ENCODE results near the gene GLCE.

The GLCE gene

DNA sequence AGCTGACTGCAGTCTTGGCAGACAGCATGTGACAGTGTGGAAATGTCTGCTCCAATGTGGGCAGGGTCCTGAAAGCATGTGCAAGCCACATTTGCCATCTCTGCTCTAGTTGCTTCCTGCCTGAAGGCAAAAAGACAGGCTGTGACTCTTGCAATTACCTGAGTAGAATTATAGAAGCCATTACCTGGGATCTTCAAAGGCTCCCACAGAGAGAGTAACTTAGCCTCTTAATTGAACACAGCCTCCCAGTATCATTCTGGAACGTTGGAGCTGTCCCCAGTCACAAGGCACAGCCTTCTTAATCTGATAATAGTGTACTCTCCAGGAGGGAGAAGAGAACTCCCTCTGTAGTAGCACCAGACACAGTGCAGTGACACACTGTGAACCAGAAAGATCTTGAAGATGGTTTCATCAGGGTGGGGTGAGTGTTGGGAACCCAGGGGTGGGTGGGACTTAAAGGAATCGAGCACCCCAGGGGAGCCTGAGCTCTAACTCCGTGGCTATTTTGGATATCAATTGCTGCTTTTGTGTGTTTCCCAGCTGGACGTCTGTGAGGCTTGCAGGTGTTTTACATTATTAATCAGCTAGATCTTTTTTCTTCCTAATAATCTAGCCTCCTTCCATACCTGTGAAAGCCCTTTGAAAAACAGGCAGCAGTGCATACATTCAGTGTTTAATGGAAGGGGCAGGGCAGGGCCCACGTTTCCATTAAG, 40.6 kb upstream of the GLCE start:
- no peak for DNase-seq (ENCODE audit: extremely low read depth, low read depth)
- TF ChIP-seq, protein P1, sequence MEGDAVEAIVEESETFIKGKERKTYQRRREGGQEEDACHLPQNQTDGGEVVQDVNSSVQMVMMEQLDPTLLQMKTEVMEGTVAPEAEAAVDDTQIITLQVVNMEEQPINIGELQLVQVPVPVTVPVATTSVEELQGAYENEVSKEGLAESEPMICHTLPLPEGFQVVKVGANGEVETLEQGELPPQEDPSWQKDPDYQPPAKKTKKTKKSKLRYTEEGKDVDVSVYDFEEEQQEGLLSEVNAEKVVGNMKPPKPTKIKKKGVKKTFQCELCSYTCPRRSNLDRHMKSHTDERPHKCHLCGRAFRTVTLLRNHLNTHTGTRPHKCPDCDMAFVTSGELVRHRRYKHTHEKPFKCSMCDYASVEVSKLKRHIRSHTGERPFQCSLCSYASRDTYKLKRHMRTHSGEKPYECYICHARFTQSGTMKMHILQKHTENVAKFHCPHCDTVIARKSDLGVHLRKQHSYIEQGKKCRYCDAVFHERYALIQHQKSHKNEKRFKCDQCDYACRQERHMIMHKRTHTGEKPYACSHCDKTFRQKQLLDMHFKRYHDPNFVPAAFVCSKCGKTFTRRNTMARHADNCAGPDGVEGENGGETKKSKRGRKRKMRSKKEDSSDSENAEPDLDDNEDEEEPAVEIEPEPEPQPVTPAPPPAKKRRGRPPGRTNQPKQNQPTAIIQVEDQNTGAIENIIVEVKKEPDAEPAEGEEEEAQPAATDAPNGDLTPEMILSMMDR (IDR thresholded peaks at IDR 0.05; ENCODE audit: low read depth, low read length) = no peak

DNA sequence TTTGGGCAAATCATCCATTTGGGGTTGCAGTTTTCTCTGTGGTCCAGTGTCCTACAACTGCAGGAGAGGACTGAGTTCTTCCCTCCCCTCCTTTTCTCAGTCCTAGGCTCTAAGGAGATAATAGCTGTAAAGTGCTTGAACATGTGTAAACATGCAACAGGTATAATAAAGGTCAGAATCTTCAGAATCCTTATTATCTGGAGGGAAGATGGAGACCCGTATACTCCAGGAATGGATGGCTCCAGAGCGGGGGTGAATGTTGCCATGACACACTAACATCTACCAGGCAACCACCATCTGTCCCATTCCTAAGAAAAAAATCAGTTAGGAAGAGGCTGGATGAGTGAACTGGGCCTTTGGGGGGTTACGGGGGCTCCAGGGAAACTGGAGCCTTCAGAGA, 39.7 kb upstream of the GLCE start:
- TF ChIP-seq, protein P1 (IDR thresholded peaks at IDR 0.05; ENCODE audit: low read depth, low read length) = no peak

DNA sequence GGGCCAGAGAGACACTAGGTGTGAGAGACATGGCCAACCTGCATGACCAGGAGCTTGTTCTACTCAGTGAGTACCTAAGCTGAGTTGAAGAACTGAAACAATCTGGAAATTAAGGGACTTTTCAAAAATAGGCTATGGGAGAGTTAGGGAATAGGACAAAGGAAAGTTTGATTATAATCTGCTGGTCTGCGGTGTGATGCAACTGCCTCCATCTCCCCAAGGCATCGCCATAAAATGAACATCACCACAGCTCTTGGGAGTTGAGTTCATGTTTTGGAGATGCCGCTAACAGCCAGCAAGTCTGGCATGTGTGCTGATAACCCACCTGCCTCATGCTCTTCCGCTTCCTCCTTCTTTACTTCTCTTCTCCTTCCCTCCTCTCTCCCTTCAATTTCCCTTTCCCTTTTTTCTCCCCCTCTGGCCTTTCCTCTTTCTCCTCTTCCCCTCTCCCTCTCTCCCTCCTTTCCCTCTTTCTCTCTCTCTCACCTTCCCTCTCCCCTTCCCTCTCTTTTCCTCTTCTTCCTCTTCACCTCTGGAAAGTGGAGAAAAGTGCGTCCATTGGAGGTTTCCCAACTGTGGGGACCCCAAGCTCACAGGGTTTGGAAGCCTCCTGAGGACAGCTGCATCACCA, 39.1 kb upstream of the GLCE start:
- TF ChIP-seq, protein P1 (IDR thresholded peaks at IDR 0.05; ENCODE audit: low read depth, low read length) = no peak
- DNase-seq (ENCODE audit: extremely low read depth, low read depth) = no peak

More for the DNA sequence above, 39.7 kb upstream of the GLCE start:
- DNase-seq (ENCODE audit: extremely low read depth, low read depth) = no peak

DNA sequence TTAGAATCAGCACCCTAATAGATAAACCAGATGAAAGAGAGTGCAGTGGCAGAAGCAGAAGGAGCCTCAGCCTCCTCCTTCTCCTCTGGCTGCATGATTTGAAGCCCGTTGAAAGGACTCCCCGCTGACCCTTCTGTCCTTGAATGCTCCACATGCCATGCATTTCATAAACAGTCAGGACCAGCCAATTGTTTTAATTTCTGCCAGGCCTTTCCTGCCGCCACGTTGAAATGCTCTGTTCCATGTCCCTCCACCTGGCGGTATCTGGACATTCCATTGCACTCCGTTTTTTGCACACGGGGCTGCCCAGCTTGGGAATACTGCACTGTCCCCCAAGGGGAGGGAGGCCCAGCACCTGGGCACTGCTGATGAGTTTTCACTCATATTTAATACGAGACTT, 35.2 kb upstream of the GLCE start:
- TF ChIP-seq, protein P1 (IDR thresholded peaks at IDR 0.05; ENCODE audit: low read depth, low read length) = no peak
- no peak for DNase-seq (ENCODE audit: extremely low read depth, low read depth)

DNA sequence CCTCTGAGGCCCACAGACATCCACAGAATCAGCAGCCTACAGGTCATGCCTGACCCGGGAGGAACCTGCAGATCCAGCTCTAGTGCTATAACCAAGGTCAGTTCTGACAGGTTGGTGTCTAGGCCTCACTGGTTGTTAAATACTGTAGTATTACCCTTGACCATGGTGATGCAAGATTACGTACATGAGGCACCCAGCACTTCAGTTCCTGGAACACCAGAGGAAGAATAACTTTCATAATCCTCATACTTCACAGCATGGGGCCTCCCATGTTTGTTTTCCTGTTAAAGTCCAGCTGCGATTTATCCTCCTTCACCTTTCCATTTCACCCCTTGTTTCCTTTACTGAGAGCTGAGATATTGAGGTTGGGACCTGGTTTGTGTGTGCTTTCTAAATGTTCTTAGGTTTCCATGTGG, 34.4 kb upstream of the GLCE start:
- TF ChIP-seq, protein P1 (IDR thresholded peaks at IDR 0.05; ENCODE audit: low read depth, low read length) = no peak
- DNase-seq (ENCODE audit: extremely low read depth, low read depth) = no peak

DNA sequence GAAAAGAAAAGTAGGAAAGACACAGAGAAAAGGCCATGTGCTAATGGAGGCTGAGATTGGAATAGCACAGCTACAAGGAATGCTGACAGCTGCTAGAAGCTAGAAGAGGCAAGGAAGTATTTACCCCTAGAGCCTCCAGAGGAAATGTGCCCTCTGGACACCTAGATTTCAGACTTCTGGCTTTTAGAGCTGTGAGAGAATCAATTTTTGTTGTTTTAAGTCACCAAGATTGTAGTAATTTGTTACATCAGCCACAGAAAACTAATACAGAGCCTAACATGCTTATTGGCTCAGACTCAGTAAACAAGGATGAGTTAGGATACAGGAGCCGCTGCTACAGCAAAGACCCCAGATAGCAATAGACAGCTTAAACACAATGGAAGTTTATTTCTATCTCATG, 33.1 kb upstream of the GLCE start:
- TF ChIP-seq, protein P1 (IDR thresholded peaks at IDR 0.05; ENCODE audit: low read depth, low read length) = no peak
- no peak for DNase-seq (ENCODE audit: extremely low read depth, low read depth)

DNA sequence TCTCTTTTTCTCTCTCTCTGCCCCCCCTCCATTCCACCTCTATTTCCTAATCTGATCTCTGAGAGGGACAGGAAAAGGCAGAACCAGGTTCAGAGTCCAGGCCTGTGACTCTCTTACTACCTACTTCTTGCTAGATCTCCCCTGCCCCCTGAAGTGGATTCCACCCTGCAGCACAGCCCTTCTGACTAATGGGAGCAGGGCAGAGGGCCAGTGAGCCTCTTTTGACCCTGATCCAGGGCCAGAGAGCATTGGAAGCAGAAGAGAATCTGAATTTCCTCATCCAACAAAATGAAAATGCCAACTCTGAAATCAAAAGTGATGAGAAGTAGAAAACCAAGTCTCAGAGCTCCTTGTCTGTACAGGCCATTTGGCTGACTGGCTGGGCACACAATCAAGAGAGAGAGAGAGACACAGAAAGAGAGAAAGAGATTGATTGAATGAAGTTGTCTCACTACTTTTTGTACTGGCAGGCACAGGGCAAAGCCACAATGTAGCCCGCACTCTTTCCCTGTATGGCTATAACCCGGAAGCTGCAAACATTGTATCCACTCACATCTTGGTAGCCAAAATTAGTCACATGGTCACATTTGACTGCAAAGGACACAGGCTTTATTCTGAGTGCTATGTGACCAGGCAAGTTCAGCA, 31.6 kb upstream of the GLCE start:
- no peak for DNase-seq (ENCODE audit: extremely low read depth, low read depth)
- TF ChIP-seq, protein P1 (IDR thresholded peaks at IDR 0.05; ENCODE audit: low read depth, low read length) = no peak

All from AG09319 (cell line).